B cell (primary cell): ENCODE results near the gene TBXA2R.

Source experiments
- CTCF ChIP-seq: fragments of 200-600 bp; IDR thresholded peaks from one replicate; pipeline ENCODE4 v1.8.0; 2022; ENCODE audit warnings: antibody characterized with exemption, mild to moderate bottlenecking
- EZH2 ChIP-seq: IDR thresholded peaks from 2 replicates; pipeline ENCODE4 v1.6.1; 2012; ENCODE audit warnings: borderline replicate concordance, low read depth, mild to moderate bottlenecking, moderate library complexity, low read length; ENCODE audit not compliant: insufficient read depth, poor library complexity, severe bottlenecking

GRCh38 chr19:3645726-3646125 lies 39.1 kb upstream of the TBXA2R start:
- TF ChIP-seq CTCF (no peak), EZH2 (no peak)
